Measurements from ENCODE around the gene ANKS1B. TPM values are rescaled to one million over a fixed set of nuclear protein-coding genes. Genes with fewer than 3 reads are reported as not detected.

The ANKS1B gene
- total RNA-seq, 1 experiment from 2014 or later = 9.7 TPM

DNA sequence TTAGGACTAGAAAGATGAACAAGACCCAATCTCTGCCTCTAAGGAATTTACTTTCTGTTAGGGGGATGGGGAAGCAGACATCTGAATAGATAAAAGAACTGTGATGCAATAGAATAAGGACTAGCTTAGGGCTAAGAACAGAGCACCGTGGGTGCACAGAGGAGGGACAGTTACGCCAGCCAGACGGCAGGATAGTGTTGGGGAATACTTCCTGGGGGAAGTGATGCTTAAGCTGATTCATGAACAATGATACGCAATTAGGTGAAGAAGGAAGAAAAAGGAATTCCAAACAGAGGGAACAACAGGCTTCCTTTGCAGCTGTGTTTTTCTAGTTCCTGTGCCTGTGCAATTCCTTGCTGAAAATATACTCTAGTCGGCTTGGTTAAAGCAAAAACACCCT is 838.6 kb downstream of the ANKS1B start:
- CTCF ChIA-PET = no interaction called here
- POLR2A ChIA-PET = no interaction called here
- Histone ChIP-seq H3K4me3 (ENCODE audit: low read depth in 2 of 2, low read length in 2 of 2) (no peak overlapping the region), H3K36me3 (ENCODE audit: control insufficient read depth, insufficient read depth, low read length) (no peaks in the 10 kb centered on the region), H3K27ac (ENCODE audit: low read length) (no peak overlapping the region), H3K27me3 (ENCODE audit: control insufficient read depth, insufficient read depth, low read length) (no peaks in the 10 kb centered on the region), H3K9me3 (ENCODE audit: control insufficient read depth, insufficient read depth, low read depth, low read length) (0 out of 2 replicates have a peak, but pooled peaks cover 3% of the 10 kb centered on the region), H3K4me1 (ENCODE audit: control insufficient read depth, insufficient read depth, low read length) (no peaks in the 10 kb centered on the region)
- in situ Hi-C loops (cut with HindIII; ENCODE audit: low pct_unique_long_range_greater_than_20kb, low sequenced_read_pairs) = no loop called here
- intact Hi-C loops (cut with micrococcal nuclease; ENCODE audit: unreplicated experiment) = no loop called here
- DNase-seq (ENCODE audit: low read depth, low spot score) = no peak
- TF ChIP-seq, protein P1, sequence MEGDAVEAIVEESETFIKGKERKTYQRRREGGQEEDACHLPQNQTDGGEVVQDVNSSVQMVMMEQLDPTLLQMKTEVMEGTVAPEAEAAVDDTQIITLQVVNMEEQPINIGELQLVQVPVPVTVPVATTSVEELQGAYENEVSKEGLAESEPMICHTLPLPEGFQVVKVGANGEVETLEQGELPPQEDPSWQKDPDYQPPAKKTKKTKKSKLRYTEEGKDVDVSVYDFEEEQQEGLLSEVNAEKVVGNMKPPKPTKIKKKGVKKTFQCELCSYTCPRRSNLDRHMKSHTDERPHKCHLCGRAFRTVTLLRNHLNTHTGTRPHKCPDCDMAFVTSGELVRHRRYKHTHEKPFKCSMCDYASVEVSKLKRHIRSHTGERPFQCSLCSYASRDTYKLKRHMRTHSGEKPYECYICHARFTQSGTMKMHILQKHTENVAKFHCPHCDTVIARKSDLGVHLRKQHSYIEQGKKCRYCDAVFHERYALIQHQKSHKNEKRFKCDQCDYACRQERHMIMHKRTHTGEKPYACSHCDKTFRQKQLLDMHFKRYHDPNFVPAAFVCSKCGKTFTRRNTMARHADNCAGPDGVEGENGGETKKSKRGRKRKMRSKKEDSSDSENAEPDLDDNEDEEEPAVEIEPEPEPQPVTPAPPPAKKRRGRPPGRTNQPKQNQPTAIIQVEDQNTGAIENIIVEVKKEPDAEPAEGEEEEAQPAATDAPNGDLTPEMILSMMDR (IDR thresholded peaks at IDR 0.05) = no peak
- TF ChIP-seq POLR2AphosphoS5 (IDR thresholded peaks at IDR 0.05; ENCODE audit: low read depth, low read length) = no peak
- TF ChIP-seq TCF7L2 (IDR thresholded peaks at IDR 0.05; ENCODE audit: low read depth, low read length) = no peak
- no peak for TF ChIP-seq SIN3A (IDR thresholded peaks at IDR 0.05; ENCODE audit: borderline replicate concordance, insufficient read depth, low read depth, low read length)
- TF ChIP-seq, protein P2, sequence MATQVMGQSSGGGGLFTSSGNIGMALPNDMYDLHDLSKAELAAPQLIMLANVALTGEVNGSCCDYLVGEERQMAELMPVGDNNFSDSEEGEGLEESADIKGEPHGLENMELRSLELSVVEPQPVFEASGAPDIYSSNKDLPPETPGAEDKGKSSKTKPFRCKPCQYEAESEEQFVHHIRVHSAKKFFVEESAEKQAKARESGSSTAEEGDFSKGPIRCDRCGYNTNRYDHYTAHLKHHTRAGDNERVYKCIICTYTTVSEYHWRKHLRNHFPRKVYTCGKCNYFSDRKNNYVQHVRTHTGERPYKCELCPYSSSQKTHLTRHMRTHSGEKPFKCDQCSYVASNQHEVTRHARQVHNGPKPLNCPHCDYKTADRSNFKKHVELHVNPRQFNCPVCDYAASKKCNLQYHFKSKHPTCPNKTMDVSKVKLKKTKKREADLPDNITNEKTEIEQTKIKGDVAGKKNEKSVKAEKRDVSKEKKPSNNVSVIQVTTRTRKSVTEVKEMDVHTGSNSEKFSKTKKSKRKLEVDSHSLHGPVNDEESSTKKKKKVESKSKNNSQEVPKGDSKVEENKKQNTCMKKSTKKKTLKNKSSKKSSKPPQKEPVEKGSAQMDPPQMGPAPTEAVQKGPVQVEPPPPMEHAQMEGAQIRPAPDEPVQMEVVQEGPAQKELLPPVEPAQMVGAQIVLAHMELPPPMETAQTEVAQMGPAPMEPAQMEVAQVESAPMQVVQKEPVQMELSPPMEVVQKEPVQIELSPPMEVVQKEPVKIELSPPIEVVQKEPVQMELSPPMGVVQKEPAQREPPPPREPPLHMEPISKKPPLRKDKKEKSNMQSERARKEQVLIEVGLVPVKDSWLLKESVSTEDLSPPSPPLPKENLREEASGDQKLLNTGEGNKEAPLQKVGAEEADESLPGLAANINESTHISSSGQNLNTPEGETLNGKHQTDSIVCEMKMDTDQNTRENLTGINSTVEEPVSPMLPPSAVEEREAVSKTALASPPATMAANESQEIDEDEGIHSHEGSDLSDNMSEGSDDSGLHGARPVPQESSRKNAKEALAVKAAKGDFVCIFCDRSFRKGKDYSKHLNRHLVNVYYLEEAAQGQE (IDR thresholded peaks at IDR 0.05; ENCODE audit: insufficient read depth in 1 of 2, low read depth in 2 of 2, low read length in 1 of 2) = no peak
- BruUV-seq (replicated peaks) = no TSS peak
- ATAC-seq = no peak

DNA sequence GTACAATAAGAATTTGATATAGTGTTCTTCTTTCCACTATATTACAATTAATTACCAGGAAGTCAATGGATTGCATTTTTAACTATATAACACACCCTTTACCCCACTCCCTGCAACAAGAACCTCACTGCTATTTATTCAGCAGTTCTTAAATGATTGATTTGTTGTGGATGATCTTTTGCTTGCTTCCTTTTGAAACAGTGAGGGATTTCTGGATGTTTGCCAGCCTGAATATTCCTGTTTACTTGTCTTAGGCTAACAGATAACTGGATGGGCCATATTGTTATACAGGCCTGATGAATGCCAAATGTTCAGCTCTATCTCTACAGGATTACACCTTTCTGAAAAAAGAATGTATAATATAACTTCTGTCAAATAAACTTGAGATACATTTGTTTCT is 842.1 kb downstream of the ANKS1B start:
- Histone ChIP-seq H3K4me1 (ENCODE audit: control insufficient read depth, insufficient read depth, low read length) (no peaks in the 10 kb centered on the region), H3K36me3 (ENCODE audit: control insufficient read depth, insufficient read depth, low read length) (no peaks in the 10 kb centered on the region), H3K27me3 (ENCODE audit: control insufficient read depth, insufficient read depth, low read length) (no peaks in the 10 kb centered on the region), H3K4me3 (ENCODE audit: low read depth in 2 of 2, low read length in 2 of 2) (no peak overlapping the region), H3K9me3 (ENCODE audit: control insufficient read depth, insufficient read depth, low read depth, low read length) (0 out of 2 replicates have a peak, but pooled peaks cover 3% of the 10 kb centered on the region), H3K27ac (ENCODE audit: low read length) (no peak overlapping the region)
- in situ Hi-C loops (cut with HindIII; ENCODE audit: low pct_unique_long_range_greater_than_20kb, low sequenced_read_pairs) = no loop called here
- DNase-seq (ENCODE audit: low read depth, low spot score) (no peak), ATAC-seq (no peak)
- CTCF ChIA-PET = no interaction called here
- intact Hi-C loops (cut with micrococcal nuclease; ENCODE audit: unreplicated experiment) = no loop called here
- no TSS peak for BruUV-seq (replicated peaks)
- TF ChIP-seq, protein P1 (IDR thresholded peaks at IDR 0.05) = no peak
- TF ChIP-seq, protein P2 (IDR thresholded peaks at IDR 0.05; ENCODE audit: insufficient read depth in 1 of 2, low read depth in 2 of 2, low read length in 1 of 2) = no peak
- TF ChIP-seq POLR2AphosphoS5 (IDR thresholded peaks at IDR 0.05; ENCODE audit: low read depth, low read length) (no peak), TCF7L2 (IDR thresholded peaks at IDR 0.05; ENCODE audit: low read depth, low read length) (no peak), SIN3A (IDR thresholded peaks at IDR 0.05; ENCODE audit: borderline replicate concordance, insufficient read depth, low read depth, low read length) (no peak)
- POLR2A ChIA-PET = no interaction called here
